GM12878 (cell line): ENCODE measurements around the gene ARL3. TPM values are rescaled to one million over a fixed set of nuclear protein-coding genes. Genes with fewer than 3 reads are reported as not detected.

Experiments
- ATAC-seq: fragments of 200-7000 bp; cut with Tn5 transposase; 3 replicates; pipeline ENCODE4 v1.9.1; 2020; ENCODE audit warnings: mild to moderate bottlenecking, moderate library complexity
- BruUV-seq: library from RNA; stranded (reverse); fragments of 400-500 nt; replicated peaks from 2 replicates; lab custom pipeline; 2021; lab: Mats Ljungman, UMichigan
- CTCF ChIA-PET: fragments of 300-600 bp; sonication (Branson Sonifier 250); formaldehyde crosslinking; extraction: SDS; loops from one replicate; lab custom pipeline; 2021; ENCODE audit warnings: inconsistent platforms; lab: Yijun Ruan, JAX
- POLR2A ChIA-PET: fragments of 350-600 bp; formaldehyde crosslinking; extraction: SDS; loops from one replicate; lab custom pipeline; 2021; ENCODE audit warnings: inconsistent platforms; lab: Charles Lee
- RAD21 ChIA-PET: fragments of 300-600 bp; sonication (Branson Sonifier 250); formaldehyde crosslinking; loops from one replicate; lab custom pipeline; 2023; ENCODE audit warnings: antibody characterized with exemption; ENCODE audit not compliant: unreplicated experiment; lab: Charles Lee
- SMC1A ChIA-PET: fragments of 300-600 bp; sonication (Branson Sonifier 250); formaldehyde crosslinking; loops from one replicate; lab custom pipeline; 2023; ENCODE audit not compliant: unreplicated experiment, uncharacterized antibody; lab: Charles Lee
- DNase-seq: peaks from one replicate; pipeline ENCODE4 v3.0.0-alpha.2; 2011; ENCODE audit warnings: low read depth, low spot score
- FAIRE-seq: peaks from 3 replicates; lab custom pipeline; 2011; peaks lifted over from hg19 to GRCh38; lab: Jason Lieb, UNC
- H2AFZ ChIP-seq: 2 replicates; pipeline ENCODE4 v1.6.0; 2011; ENCODE audit warnings: low read depth, low read length, control low read depth; ENCODE audit not compliant: control insufficient read depth
- H3K27ac ChIP-seq: 2 replicates; pipeline ENCODE4 v1.5.1; 2011; ENCODE audit warnings: control low read depth; ENCODE audit not compliant: control insufficient read depth, insufficient read depth
- H3K27me3 ChIP-seq, 2 experiments: replicated peaks in 1 of 2; 2 replicates each; pipeline versions ENCODE4 v1.6.0 to v1.6.1; 2011; ENCODE audit warnings: low read length in 1 of 2; ENCODE audit not compliant: control insufficient read depth in 2 of 2, insufficient read depth in 2 of 2
- H3K36me3 ChIP-seq, 2 experiments: 2 replicates each; pipeline ENCODE4 v1.5.1; 2011; ENCODE audit warnings: low read length in 1 of 2; ENCODE audit not compliant: control insufficient read depth in 2 of 2, insufficient read depth in 2 of 2
- H3K4me1 ChIP-seq: 2 replicates; pipeline ENCODE4 v1.6.1; 2011; ENCODE audit warnings: mild to moderate bottlenecking, low read length, moderate library complexity, mixed read lengths; ENCODE audit not compliant: control insufficient read depth, insufficient read depth
- H3K4me2 ChIP-seq: 2 replicates; pipeline ENCODE4 v1.6.0; 2011; ENCODE audit warnings: control low read depth; ENCODE audit not compliant: control insufficient read depth, insufficient read depth
- H3K4me3 ChIP-seq: fragments of 200-600 bp; sonication (generic); 2 replicates; pipeline ENCODE4 v1.5.1; 2016
- H3K79me2 ChIP-seq: 2 replicates; pipeline ENCODE4 v1.6.0; 2011; ENCODE audit warnings: low read length; ENCODE audit not compliant: control insufficient read depth, insufficient read depth
- H3K9ac ChIP-seq: 2 replicates; pipeline ENCODE4 v1.8.0; 2011; ENCODE audit warnings: low read length, control low read depth, mixed read lengths; ENCODE audit not compliant: control insufficient read depth, insufficient read depth
- H3K9me3 ChIP-seq: replicated peaks from 3 replicates; pipeline ENCODE4 v1.5.1; 2011; ENCODE audit warnings: mild to moderate bottlenecking, low read length; ENCODE audit not compliant: control insufficient read depth, insufficient read depth
- H4K20me1 ChIP-seq: 2 replicates; pipeline ENCODE4 v1.6.0; 2011; ENCODE audit not compliant: control insufficient read depth, insufficient read depth
- BACH1 ChIP-seq: fragments of 450-650 bp; IDR thresholded peaks from 2 replicates; pipeline ENCODE4 v1.6.1; 2017; ENCODE audit warnings: mild to moderate bottlenecking, borderline replicate concordance
- JUNB ChIP-seq: IDR thresholded peaks from 2 replicates; pipeline ENCODE4 v1.6.1; 2016; ENCODE audit warnings: antibody characterized with exemption, mild to moderate bottlenecking
- MXI1 ChIP-seq: fragments of 150-350 bp; IDR thresholded peaks from 2 replicates; pipeline ENCODE4 v1.6.1; 2011; ENCODE audit warnings: low read depth, mild to moderate bottlenecking, inconsistent platforms, low read length, improper control_type of control experiment
- MYC ChIP-seq: IDR thresholded peaks from 2 replicates; pipeline ENCODE4 v1.6.1; 2011; ENCODE audit warnings: mild to moderate bottlenecking, low read length, moderate library complexity, inconsistent platforms; ENCODE audit not compliant: insufficient read depth, insufficient replicate concordance, insufficient read length, severe bottlenecking
- NFYB ChIP-seq: IDR thresholded peaks from 2 replicates; pipeline ENCODE4 v1.6.1; 2011; ENCODE audit warnings: low read depth, mild to moderate bottlenecking, low read length, improper control_type of control experiment, moderate library complexity; ENCODE audit not compliant: insufficient read depth
- NR2F1 ChIP-seq: fragments of 450-650 bp; conservative IDR thresholded peaks from 2 replicates; pipeline ENCODE4 v1.6.1; 2017; ENCODE audit warnings: mild to moderate bottlenecking
- SMAD1 ChIP-seq: fragments of 450-650 bp; IDR thresholded peaks from 2 replicates; pipeline ENCODE4 v1.6.1; 2018; ENCODE audit warnings: mild to moderate bottlenecking, low read depth; ENCODE audit not compliant: partially characterized antibody
- ZBED1 ChIP-seq: IDR thresholded peaks from 2 replicates; pipeline ENCODE4 v1.6.1; 2016; ENCODE audit warnings: borderline replicate concordance
- WGBS: methylation state at CpG from one replicate; pipeline ENCODE4 v1.1.6; 2016; ENCODE audit warnings: low lambda C conversion rate; ENCODE audit not compliant: insufficient replicate concordance, insufficient coverage; ENCODE audit errors: missing lambda C conversion rate; 5-methylcytosine and 5-hydroxymethylcytosine counted together
- in situ Hi-C: fragments of 300-500 bp; cut with MboI; formaldehyde crosslinking; loops from 9 replicates; pipeline ENCODE4 v1.14.3; 2018; ENCODE audit warnings: mixed read lengths
- intact Hi-C: fragments of 100-400 bp; cut with micrococcal nuclease; formaldehyde crosslinking; loops from one replicate; pipeline ENCODE4 v1.14.2; 2022; ENCODE audit not compliant: unreplicated experiment
- polyA plus RNA-seq, 11 experiments: library from polyadenylated mRNA; depleted of rRNA in 4 of 11; unstranded in 6 of 11; stranded (reverse) in 5 of 11; fragments of >200 nt; fragmentation: Nextera tagmentation in 4 of 11; fragmentation: Illumina TruSeq in 1 of 11; extraction: Ambion mirVana in 4 of 11; extraction: Trizol in 1 of 11; gene quantifications; 1 replicate in 1 of 11; 2 replicates in 10 of 11; pipeline versions ENCODE4 v1.2.1 to v1.2.3, GENCODE V29; 2011 to 2016; ENCODE audit warnings: inconsistent platforms in 2 of 11, missing spikeins in 2 of 11, low read depth in 1 of 11
- total RNA-seq, 4 experiments: library from RNA; depleted of rRNA in 3 of 4; stranded (reverse); fragments of >200 nt in 3 of 4; fragmentation: Illumina TruSeq in 1 of 4; extraction: Trizol in 1 of 4; gene quantifications; 2 replicates each; pipeline versions ENCODE4 v1.2.1 to v1.2.3, GENCODE V29; 2013 to 2021
- TF ChIP-seq, protein P1 (sequence below): IDR thresholded peaks from 2 replicates; pipeline ENCODE4 v1.6.1; 2011; ENCODE audit warnings: mild to moderate bottlenecking, low read depth, low read length, moderate library complexity; ENCODE audit not compliant: insufficient replicate concordance
- TF ChIP-seq, protein P2 (sequence below), 3 experiments: IDR thresholded peaks in 2 of 3; conservative IDR thresholded peaks in 1 of 3; 2 replicates each; pipeline ENCODE4 v1.5.1; 2011; ENCODE audit warnings: low read depth in 3 of 3, low read length in 3 of 3, mild to moderate bottlenecking in 3 of 3, control low read depth in 2 of 3, moderate library complexity in 2 of 3, inconsistent platforms in 1 of 3, mixed read lengths in 1 of 3; ENCODE audit not compliant: control insufficient read depth in 2 of 3, insufficient read depth in 1 of 3; ENCODE audit errors: extremely low read depth in 1 of 3

ARL3 gene
- total and polyA plus RNA-seq, 10 of the 15 experiments (the other 5 are each of a cell fraction or from before 2014, with no cell fraction given), result 4.9 to 26.1 (median 11.0) TPM

DNA sequence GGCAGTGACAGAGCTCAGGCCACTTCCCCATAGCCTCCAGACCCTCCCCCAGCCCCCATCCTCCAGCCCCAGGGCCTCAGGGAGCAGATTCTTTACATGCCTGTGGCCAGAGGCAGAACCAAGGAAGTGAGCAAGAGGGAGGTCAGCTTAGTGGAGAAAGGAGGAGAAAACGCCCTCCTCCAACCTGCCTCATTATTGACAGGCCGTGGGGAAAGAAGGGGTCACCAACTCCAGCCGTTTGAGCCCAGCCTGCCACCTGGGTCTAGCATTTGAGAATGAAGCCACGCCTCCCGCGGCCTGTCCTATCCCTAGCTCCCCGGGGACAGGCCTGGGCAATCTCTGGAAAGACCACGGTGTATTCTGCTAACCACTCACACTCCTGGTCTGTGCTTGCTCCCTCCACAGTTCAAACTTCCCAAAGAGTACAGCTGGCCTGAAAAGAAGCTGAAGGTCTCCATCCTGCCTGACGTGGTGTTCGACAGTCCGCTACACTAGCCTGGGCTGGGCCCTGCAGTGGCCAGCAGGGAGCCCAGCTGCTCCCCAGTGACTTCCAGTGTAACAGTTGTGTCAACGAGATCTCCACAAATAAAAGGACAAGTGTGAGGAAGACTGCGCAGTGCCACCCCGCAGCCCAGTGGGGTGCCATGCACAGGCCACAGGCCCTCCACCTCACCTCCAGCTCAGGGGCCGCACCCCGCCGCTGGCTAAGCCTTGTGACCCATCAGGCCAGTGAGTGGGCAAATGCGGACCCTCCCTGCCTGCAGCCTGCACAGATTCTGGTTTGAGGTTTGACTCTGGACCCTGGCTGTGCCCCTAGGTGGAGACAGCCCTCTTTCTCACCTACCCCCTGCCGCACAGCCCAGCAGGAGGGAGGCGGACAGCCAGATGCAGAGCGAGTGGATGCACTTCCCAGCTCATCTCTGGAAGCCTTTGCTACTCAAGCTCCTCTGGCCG lies 84.3 kb downstream of the ARL3 start:
- 89% methylated on average over 22 of the region's 22 CpGs for WGBS
- no peak overlapping the region for H3K9ac ChIP-seq
- RAD21 ChIA-PET, result no interaction called here
- no peak overlapping the region for H3K4me2 ChIP-seq
- CTCF ChIA-PET, result interaction anchor here (1.2 kb wide), 1 partner anchor 125 kb away, joined by 3 read pairs; no protein-coding TSS in a partner anchor
- POLR2A ChIA-PET, result no interaction called here
- no peak overlapping the region for H3K4me3 ChIP-seq
- no peaks in the 10 kb centered on the region; a peak in 1 of 4 replicates for H3K36me3 ChIP-seq
- intact Hi-C loops, result no loop called here
- no peak overlapping the region for H2AFZ ChIP-seq
- in situ Hi-C loops, result no loop called here
- no peak for TF ChIP-seq MYC
- TF ChIP-seq, protein P1, sequence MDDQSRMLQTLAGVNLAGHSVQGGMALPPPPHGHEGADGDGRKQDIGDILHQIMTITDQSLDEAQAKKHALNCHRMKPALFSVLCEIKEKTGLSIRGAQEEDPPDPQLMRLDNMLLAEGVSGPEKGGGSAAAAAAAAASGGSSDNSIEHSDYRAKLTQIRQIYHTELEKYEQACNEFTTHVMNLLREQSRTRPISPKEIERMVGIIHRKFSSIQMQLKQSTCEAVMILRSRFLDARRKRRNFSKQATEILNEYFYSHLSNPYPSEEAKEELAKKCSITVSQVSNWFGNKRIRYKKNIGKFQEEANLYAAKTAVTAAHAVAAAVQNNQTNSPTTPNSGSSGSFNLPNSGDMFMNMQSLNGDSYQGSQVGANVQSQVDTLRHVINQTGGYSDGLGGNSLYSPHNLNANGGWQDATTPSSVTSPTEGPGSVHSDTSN, result no peak
- TF ChIP-seq, protein P2, sequence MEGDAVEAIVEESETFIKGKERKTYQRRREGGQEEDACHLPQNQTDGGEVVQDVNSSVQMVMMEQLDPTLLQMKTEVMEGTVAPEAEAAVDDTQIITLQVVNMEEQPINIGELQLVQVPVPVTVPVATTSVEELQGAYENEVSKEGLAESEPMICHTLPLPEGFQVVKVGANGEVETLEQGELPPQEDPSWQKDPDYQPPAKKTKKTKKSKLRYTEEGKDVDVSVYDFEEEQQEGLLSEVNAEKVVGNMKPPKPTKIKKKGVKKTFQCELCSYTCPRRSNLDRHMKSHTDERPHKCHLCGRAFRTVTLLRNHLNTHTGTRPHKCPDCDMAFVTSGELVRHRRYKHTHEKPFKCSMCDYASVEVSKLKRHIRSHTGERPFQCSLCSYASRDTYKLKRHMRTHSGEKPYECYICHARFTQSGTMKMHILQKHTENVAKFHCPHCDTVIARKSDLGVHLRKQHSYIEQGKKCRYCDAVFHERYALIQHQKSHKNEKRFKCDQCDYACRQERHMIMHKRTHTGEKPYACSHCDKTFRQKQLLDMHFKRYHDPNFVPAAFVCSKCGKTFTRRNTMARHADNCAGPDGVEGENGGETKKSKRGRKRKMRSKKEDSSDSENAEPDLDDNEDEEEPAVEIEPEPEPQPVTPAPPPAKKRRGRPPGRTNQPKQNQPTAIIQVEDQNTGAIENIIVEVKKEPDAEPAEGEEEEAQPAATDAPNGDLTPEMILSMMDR (IDR thresholded peaks at IDR 0.05 in 2 of 3, conservative IDR thresholded peaks at IDR 0.05 in 1 of 3; ENCODE audit: control insufficient read depth in 2 of 3, extremely low read depth in 1 of 3, insufficient read depth in 1 of 3, low read depth in 3 of 3, low read length in 3 of 3), result no peak
- TF ChIP-seq ZBED1, result no peak
- no peak for TF ChIP-seq BACH1
- TF ChIP-seq MXI1, result no peak
- TF ChIP-seq SMAD1, result no peak
- TF ChIP-seq NR2F1, result no peak
- no peak for TF ChIP-seq NFYB
- TF ChIP-seq JUNB, result no peak
- no peaks in the 10 kb centered on the region for H3K9me3 ChIP-seq
- DNase-seq (no peak), ATAC-seq (no peak), FAIRE-seq (no peak)
- H3K79me2 ChIP-seq, result no peaks in the 10 kb centered on the region
- H3K4me1 ChIP-seq, result no peaks in the 10 kb centered on the region
- H4K20me1 ChIP-seq, result no peaks in the 10 kb centered on the region
- H3K27ac ChIP-seq, result no peak overlapping the region
- no peaks in the 10 kb centered on the region for H3K27me3 ChIP-seq
- SMC1A ChIA-PET, result interaction anchor here (1.7 kb wide), 1 partner anchor 22 kb away, joined by 3 read pairs; no protein-coding TSS in a partner anchor
- no TSS peak for BruUV-seq
